Stimulated activated CD8-positive, alpha-beta memory T cell treated with anti-CD3 and anti-CD28 coated beads, Interleukin-7, amount 100 ng/mL, for 48 hours (primary cell): Measurements from ENCODE around the gene GSK3B.
A peak's percentile ranks its signal among the peaks of the same experiment; 100 is the strongest.

ENCODE experiments used
- DNase-seq, 2 donors: peaks; one replicate each; pipeline ENCODE4 v3.0.0-alpha.2; 2020; ENCODE audit warnings: low read depth in 1 of 2; ENCODE audit errors: extremely low read depth in 1 of 2

GSK3B gene

GRCh38 chr3:119826711-119827608 is 267.3 kb downstream of the GSK3B start:
- no peak for DNase-seq

DNA sequence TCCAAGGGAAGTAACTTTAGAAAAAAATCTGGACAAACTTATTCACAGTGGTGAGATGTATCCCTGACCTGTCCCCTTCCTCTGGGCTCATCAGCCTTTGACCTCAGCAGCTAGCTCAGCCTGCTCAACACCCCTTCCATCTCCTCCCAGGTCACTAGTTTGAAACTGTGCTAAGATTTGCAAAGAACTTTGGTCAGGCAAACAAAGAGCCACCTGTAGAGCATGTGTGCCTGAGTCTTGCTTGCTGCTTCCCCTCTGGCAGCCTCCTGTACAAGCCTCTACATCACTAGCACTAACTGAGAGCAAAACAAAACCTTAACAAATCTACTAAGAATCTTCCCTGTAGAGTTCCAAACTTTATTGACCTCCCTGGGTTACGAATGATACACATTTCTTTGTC is 268.4 kb downstream of the GSK3B start:
- DNase-seq = no peak

- DNase-seq = no peak
Measured at GRCh38 chr3:119819806-119820205, 274.4 kb downstream of the GSK3B start.

DNA sequence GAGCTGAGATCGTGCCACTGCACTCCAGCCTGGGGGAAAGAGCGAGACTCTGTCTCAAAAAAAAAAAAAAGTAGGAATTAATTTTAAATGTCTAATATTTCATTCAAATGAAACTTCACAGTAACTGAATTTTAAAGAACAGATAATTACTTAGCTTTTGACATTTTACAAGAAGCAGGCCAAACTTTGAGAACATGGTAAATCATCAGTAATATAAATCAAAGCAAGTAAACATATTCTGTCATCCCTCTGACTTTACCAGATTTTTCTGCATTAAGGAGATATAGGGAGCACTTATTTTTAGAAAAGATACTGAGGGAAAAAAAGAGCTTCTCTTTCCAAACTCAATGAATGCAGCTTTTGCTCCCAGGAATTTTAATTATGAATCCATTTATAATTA is 275.3 kb downstream of the GSK3B start:
- no peak for DNase-seq

DNA sequence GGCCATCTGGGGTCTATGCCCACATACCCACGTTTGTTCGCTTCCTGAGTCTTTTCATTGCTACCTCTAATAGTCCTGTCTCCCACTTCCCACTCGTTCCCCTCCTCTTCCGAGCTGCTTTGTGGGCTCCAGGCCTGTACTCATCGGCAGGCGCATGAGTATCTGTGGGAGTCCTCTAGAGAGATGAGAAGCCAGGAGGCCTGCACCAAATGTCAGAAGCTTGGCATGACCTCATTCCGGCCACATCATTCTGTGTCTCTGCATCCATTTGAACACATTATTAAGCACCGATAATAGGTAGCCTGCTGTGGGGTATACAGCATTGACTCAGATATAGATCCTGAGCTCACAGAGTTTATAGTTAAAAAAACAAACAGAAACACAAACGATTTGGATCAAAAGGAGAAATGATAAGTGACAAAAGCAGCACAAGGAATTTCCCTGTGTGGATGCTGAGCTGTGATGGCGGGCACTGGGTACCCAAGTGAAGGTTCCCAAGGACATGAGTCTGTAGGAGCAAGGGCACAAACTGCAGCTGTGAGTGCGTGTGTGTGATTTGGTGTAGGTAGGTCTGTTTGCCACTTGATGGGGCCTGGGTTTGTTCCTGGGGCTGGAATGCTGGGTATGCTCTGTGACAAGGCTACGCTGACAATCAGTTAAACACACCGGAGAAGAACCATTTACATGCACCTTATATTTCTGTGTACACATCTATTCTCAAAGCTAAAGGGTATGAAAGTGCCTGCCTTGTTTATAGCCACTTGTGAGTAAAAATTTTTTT is 276.5 kb downstream of the GSK3B start:
- no peak for DNase-seq

DNA sequence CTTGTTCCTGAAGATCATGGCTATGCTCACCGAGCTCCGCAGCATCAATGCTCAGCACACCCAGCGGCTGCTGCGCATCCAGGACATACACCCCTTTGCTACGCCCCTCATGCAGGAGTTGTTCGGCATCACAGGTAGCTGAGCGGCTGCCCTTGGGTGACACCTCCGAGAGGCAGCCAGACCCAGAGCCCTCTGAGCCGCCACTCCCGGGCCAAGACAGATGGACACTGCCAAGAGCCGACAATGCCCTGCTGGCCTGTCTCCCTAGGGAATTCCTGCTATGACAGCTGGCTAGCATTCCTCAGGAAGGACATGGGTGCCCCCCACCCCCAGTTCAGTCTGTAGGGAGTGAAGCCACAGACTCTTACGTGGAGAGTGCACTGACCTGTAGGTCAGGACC is 277.2 kb downstream of the GSK3B start:
- DNase-seq = no peak

GRCh38 chr3:119815716-119816115 is 278.5 kb downstream of the GSK3B start:
- DNase-seq = no peak

DNA sequence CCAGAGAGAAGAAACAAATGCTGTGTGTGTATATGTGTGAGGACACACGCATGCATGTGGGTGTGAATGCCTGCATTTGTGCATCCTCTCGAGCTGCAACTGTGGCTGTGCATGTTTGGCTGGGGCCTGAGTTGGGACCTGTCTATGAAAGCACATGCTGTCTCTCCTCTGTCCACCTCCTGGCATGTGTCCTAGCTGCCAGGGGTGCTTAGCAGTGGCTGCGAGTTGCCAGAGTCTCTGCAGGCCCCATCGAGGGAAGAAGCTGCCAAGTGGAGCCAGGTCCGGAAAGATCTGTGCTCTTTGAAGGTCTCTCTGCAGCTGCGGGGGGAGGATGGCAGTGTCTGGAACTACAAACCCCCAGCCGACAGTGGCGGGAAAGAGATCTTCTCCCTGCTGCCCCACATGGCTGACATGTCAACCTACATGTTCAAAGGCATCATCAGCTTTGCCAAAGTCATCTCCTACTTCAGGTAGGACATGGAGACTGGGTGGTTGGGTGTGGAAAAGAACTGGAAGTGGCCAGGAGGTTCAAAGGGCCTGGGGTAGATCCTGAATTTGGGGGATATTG is 281.7 kb downstream of the GSK3B start:
- no peak for DNase-seq

DNA sequence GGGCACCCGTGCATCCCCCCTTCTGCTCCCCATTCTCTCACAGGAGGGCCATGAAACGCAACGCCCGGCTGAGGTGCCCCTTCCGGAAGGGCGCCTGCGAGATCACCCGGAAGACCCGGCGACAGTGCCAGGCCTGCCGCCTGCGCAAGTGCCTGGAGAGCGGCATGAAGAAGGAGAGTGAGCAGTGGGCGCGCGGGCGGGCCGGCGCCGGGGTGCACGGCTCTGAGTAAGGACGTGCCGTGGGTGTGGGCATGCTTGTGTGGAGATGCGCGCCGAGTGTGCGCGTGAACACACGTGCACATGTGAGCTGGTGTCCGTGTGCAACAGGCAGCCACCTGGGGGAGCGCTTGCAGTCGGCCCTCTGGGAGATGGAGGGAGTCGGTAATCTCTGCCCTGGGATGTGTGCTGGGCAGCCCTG is 284.2 kb downstream of the GSK3B start:
- peak; percentile 20 to 25 for DNase-seq

DNA sequence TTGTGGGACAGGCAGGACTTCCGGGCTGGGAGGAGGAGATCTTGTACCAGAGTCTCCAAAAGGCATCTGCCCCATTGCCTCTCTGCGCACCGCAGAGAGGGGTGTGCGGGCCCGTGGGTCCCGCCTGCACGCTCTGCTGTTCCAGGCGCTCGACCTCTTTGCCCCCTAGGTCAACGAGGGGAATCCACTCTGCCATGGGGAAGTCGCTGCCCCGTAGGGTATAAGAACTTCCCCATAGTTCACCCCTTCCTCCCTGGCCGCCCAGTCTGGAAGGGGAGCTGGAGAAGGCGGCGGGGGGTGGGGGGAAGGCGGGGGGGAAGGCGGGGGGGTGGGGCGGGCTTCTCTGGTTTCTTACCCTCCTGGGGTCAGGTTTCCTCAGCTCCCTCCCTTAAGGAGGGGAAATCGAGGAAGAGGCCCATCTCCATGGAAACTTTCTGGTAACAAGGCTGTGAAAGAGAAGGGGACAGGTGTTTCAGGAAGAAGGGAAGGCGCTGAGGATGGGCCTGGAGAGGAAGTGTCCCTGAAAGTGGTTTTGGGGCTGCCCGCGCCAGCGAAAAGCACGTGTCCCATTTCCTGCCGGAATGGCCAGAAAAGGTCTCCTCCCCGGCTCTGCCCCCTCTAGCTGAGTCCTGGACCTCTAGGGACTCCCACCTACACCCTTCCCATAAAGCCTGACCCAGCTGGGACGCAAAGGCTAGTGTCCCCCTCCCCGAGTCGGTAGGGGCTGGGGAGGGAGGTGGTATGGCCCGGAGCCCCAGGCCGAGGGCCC is 284.8 kb downstream of the GSK3B start:
- DNase-seq = no peak

GRCh38 chr3:119808843-119809242 is 285.4 kb downstream of the GSK3B start:
- DNase-seq = no peak

- no peak for DNase-seq
Measured at GRCh38 chr3:119808244-119808643, 286.0 kb downstream of the GSK3B start.

- DNase-seq = no peak
Measured at GRCh38 chr3:119800844-119801243, 293.4 kb downstream of the GSK3B start.

GRCh38 chr3:119796785-119797184 is 297.5 kb downstream of the GSK3B start:
- no peak for DNase-seq

GRCh38 chr3:119796368-119796767 is 297.9 kb downstream of the GSK3B start:
- DNase-seq = no peak

GRCh38 chr3:119795849-119796248 is 298.4 kb downstream of the GSK3B start:
- no peak for DNase-seq

GRCh38 chr3:119794971-119795612 is 299.2 kb downstream of the GSK3B start:
- no peak for DNase-seq

DNA sequence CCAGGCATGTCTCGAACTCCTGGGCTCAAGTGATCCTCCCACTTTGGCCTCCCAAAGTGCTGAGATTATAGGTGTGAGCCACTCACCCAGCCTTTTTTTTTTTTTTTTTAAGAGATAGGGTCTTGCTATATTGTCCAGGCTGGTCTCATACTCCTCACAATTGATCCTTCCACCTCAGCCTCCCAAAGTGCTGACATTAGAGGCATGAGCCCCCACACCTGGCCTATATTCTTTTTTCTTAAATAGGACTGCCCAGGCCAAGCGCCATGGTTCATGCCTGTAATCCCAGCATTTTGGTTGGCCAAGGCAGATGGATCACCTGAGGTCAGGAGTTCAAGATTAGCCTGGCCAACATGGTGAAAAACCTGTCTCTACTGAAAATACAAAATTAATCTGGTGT is 299.8 kb downstream of the GSK3B start:
- no peak for DNase-seq

DNA sequence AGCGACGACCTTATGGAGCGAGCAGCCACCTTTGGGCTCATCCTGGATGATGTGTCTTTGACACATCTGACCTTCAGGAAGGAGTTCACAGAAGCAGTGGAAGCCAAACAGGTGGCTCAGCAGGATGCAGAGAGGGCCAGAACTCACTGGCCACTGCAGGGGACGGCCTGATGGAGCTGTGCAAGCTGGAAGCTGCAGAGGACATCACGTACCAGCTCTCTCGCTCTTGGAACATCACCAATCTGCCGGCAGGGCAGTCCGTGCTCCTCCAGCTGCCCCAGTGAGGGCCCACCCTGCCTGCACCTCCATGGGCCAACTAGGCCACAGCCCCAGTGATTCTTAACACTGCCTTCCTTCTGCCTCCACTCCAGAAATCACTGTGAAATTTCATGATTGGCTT is 302.0 kb downstream of the GSK3B start:
- DNase-seq = no peak

- DNase-seq = no peak
Measured at GRCh38 chr3:119790369-119790768, 303.9 kb downstream of the GSK3B start.
